WTC11 (cell line): Measurements from ENCODE around the gene MTG1. TPM values are rescaled to one million over a fixed set of nuclear protein-coding genes. Genes with fewer than 3 reads are reported as not detected.
"Not testable (repeated sequence)": the region's sequence is repeated elsewhere in the genome, so short reads cannot be mapped to it uniquely, and the experiment has no call there.

ENCODE experiments used
- ATAC-seq: fragments of 200-7000 bp; cut with Tn5 transposase; 2 replicates; pipeline ENCODE4 v1.10.0; 2021; ENCODE audit warnings: mild to moderate bottlenecking, moderate library complexity
- CTCF ChIA-PET: fragments of 300-600 bp; sonication (Branson Sonifier 250); formaldehyde crosslinking; loops from one replicate; lab custom pipeline; 2021; ENCODE audit warnings: antibody characterized with exemption; lab: Charles Lee
- POLR2A ChIA-PET: fragments of 350-600 bp; sonication (Branson Sonifier 250); formaldehyde crosslinking; loops from one replicate; lab custom pipeline; 2021; ENCODE audit warnings: antibody characterized with exemption; lab: Charles Lee
- DNase-seq: peaks from one replicate; pipeline ENCODE4 v3.0.0; 2021; ENCODE audit warnings: low spot score
- H3K27ac Mint-ChIP-seq: 2 replicates; pipeline ENCODE4 v1.8.0; 2021; ENCODE audit warnings: mixed read lengths
- H3K27me3 Mint-ChIP-seq: 2 replicates; pipeline ENCODE4 v1.8.0; 2021; ENCODE audit warnings: low read depth, mild to moderate bottlenecking, moderate library complexity, mixed read lengths
- H3K36me3 Mint-ChIP-seq: 2 replicates; pipeline ENCODE4 v1.8.0; 2021; ENCODE audit warnings: mixed read lengths
- H3K4me1 Mint-ChIP-seq: 2 replicates; pipeline ENCODE4 v1.8.0; 2022; ENCODE audit warnings: mixed read lengths
- H3K4me3 Mint-ChIP-seq: 2 replicates; pipeline ENCODE4 v1.8.0; 2021; ENCODE audit warnings: mild to moderate bottlenecking, moderate library complexity, mixed read lengths
- H3K9me3 Mint-ChIP-seq: 2 replicates; pipeline ENCODE4 v1.8.0; 2021; ENCODE audit warnings: mixed read lengths
- ATF1 ChIP-seq: sonication (generic); formaldehyde crosslinking; IDR thresholded peaks from 2 replicates; pipeline ENCODE4 v1.8.1; 2023; ENCODE audit warnings: mild to moderate bottlenecking, moderate library complexity, missing genetic modification reagents
- ELF4 ChIP-seq: sonication (generic); formaldehyde crosslinking; IDR thresholded peaks from 2 replicates; pipeline ENCODE4 v1.8.1; 2022; ENCODE audit warnings: low read depth, mild to moderate bottlenecking, moderate library complexity, missing genetic modification reagents
- FOXP4 ChIP-seq: sonication (generic); formaldehyde crosslinking; IDR thresholded peaks from 2 replicates; pipeline ENCODE4 v1.8.0; 2022; ENCODE audit warnings: mild to moderate bottlenecking, missing genetic modification reagents
- MAX ChIP-seq: sonication (generic); formaldehyde crosslinking; IDR thresholded peaks from 2 replicates; pipeline ENCODE4 v1.8.0; 2022; ENCODE audit warnings: mild to moderate bottlenecking, missing genetic modification reagents
- NFATC4 ChIP-seq: fragments of 250-450 bp; sonication (Bioruptor Pico); IDR thresholded peaks from 2 replicates; pipeline ENCODE4 v1.9.0; 2021; ENCODE audit warnings: mild to moderate bottlenecking
- RELA ChIP-seq: sonication (generic); formaldehyde crosslinking; IDR thresholded peaks from 2 replicates; pipeline ENCODE4 v1.8.1; 2022; ENCODE audit warnings: missing genetic modification reagents, mild to moderate bottlenecking, borderline replicate concordance
- TEAD4 ChIP-seq: sonication (generic); formaldehyde crosslinking; IDR thresholded peaks from 2 replicates; pipeline ENCODE4 v1.8.0; 2022; ENCODE audit warnings: mild to moderate bottlenecking, missing genetic modification reagents
- USF1 ChIP-seq: sonication (generic); formaldehyde crosslinking; IDR thresholded peaks from 2 replicates; pipeline ENCODE4 v1.8.0; 2022; ENCODE audit warnings: mild to moderate bottlenecking, missing genetic modification reagents
- ZNF416 ChIP-seq: fragments of 250-450 bp; sonication (Bioruptor Pico); IDR thresholded peaks from 2 replicates; pipeline ENCODE4 v1.9.0; 2021; ENCODE audit warnings: mild to moderate bottlenecking, inconsistent platforms
- total RNA-seq: library from RNA; stranded (reverse); gene quantifications from 3 replicates; pipeline ENCODE4 v1.2.3, GENCODE V29; 2021
- TF ChIP-seq, protein P1 (sequence below): sonication (generic); formaldehyde crosslinking; IDR thresholded peaks from 2 replicates; pipeline ENCODE4 v1.8.0; 2023; ENCODE audit warnings: missing genetic modification reagents, mild to moderate bottlenecking, borderline replicate concordance
- TF ChIP-seq, protein P2 (sequence below): sonication (generic); formaldehyde crosslinking; IDR thresholded peaks from 2 replicates; pipeline ENCODE4 v1.8.0; 2023; ENCODE audit warnings: missing genetic modification reagents

MTG1 gene
- total RNA-seq, 1 experiment from 2014 or later, result 63.0 TPM

- TF ChIP-seq, protein P1, sequence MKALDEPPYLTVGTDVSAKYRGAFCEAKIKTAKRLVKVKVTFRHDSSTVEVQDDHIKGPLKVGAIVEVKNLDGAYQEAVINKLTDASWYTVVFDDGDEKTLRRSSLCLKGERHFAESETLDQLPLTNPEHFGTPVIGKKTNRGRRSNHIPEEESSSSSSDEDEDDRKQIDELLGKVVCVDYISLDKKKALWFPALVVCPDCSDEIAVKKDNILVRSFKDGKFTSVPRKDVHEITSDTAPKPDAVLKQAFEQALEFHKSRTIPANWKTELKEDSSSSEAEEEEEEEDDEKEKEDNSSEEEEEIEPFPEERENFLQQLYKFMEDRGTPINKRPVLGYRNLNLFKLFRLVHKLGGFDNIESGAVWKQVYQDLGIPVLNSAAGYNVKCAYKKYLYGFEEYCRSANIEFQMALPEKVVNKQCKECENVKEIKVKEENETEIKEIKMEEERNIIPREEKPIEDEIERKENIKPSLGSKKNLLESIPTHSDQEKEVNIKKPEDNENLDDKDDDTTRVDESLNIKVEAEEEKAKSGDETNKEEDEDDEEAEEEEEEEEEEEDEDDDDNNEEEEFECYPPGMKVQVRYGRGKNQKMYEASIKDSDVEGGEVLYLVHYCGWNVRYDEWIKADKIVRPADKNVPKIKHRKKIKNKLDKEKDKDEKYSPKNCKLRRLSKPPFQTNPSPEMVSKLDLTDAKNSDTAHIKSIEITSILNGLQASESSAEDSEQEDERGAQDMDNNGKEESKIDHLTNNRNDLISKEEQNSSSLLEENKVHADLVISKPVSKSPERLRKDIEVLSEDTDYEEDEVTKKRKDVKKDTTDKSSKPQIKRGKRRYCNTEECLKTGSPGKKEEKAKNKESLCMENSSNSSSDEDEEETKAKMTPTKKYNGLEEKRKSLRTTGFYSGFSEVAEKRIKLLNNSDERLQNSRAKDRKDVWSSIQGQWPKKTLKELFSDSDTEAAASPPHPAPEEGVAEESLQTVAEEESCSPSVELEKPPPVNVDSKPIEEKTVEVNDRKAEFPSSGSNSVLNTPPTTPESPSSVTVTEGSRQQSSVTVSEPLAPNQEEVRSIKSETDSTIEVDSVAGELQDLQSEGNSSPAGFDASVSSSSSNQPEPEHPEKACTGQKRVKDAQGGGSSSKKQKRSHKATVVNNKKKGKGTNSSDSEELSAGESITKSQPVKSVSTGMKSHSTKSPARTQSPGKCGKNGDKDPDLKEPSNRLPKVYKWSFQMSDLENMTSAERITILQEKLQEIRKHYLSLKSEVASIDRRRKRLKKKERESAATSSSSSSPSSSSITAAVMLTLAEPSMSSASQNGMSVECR, result peak; percentile 42; the same call in 1 of the 2 replicates
- TF ChIP-seq ZNF416 (no peak), FOXP4 (CRISPR knock-in tag) (peak; percentile 59; the same call in 1 of the 2 replicates), MAX (CRISPR knock-in tag) (peak; percentile 49; the same call in 1 of the 2 replicates)
These were observed 20.5 kb upstream of the MTG1 start, which contains the start of gene ECHS1 (continued) for GRCh38 chr10:133373174-133374090.

GRCh38 chr10:133375357-133376115 is 18.4 kb upstream of the MTG1 start:
- ATAC-seq, result no peak
- POLR2A ChIA-PET, result no interaction called here
- H3K9me3 Mint-ChIP-seq, result no peaks in the 10 kb centered on the region
- no peak overlapping the region for H3K27ac Mint-ChIP-seq
- H3K4me3 Mint-ChIP-seq, result no peak overlapping the region; the same call in 1 of the 2 replicates
- H3K27me3 Mint-ChIP-seq, result peaks cover 62% of the 10 kb centered on the region
- TF ChIP-seq RELA (CRISPR knock-in tag) (no peak), USF1 (no peak), NFATC4 (CRISPR knock-in tag) (no peak), TEAD4 (CRISPR knock-in tag) (no peak), ELF4 (CRISPR knock-in tag) (no peak), ATF1 (CRISPR knock-in tag) (no peak)
- TF ChIP-seq, protein P2, sequence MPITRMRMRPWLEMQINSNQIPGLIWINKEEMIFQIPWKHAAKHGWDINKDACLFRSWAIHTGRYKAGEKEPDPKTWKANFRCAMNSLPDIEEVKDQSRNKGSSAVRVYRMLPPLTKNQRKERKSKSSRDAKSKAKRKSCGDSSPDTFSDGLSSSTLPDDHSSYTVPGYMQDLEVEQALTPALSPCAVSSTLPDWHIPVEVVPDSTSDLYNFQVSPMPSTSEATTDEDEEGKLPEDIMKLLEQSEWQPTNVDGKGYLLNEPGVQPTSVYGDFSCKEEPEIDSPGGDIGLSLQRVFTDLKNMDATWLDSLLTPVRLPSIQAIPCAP (CRISPR knock-in tag), result no peak
- TF ChIP-seq, all 79 proteins: peak for 0
- CTCF ChIA-PET, result no interaction called here
- Mint-ChIP-seq H3K36me3 (peaks cover 2% of the 10 kb centered on the region; the same call in 1 of the 2 replicates), H3K4me1 (peaks cover 2% of the 10 kb centered on the region; the same call in 1 of the 2 replicates)
- DNase-seq, result no peak

DNA sequence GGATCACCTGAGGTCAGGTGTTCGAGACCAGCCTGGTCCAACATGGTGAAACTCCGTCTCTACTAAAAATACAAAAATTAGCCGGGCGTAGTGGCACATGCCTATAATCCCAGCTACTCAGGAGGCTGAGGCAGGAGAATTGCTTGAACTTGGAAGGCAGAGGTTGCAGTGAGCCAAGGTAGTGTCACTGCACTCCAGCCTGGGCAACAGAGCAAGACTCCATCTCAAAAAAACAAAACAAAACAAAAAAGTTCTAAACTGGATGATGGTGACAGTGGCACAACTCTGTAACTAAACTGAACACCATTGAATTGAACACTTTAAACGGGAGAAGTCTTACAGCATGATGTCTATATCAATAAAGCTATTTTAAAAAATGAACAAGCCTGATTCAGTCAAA is 17.8 kb upstream of the MTG1 start:
- peaks cover 64% of the 10 kb centered on the region for H3K27me3 Mint-ChIP-seq
- H3K4me3 Mint-ChIP-seq, H3K36me3 Mint-ChIP-seq, H3K9me3 Mint-ChIP-seq, DNase-seq, H3K4me1 Mint-ChIP-seq, POLR2A ChIA-PET, ATAC-seq, CTCF ChIA-PET, H3K27ac Mint-ChIP-seq: not testable (repeated sequence)
